Esophagus muscularis mucosa (tissue), 4 donors: Measurements from ENCODE around the gene CAPN2.

ENCODE experiments used
- CTCF ChIP-seq, 3 experiments: fragments of 200-600 bp in 2 of 3; fragments of 450-650 bp in 1 of 3; sonication (generic) in 2 of 3; IDR thresholded peaks; one replicate each; pipeline ENCODE4 v1.5.1; 2017 to 2019; ENCODE audit warnings: antibody characterized with exemption in 3 of 3, mild to moderate bottlenecking in 2 of 3, moderate library complexity in 1 of 3
- EP300 ChIP-seq: sonication (generic); formaldehyde crosslinking; IDR thresholded peaks from one replicate; pipeline ENCODE4 v1.6.1; 2017; ENCODE audit warnings: antibody characterized with exemption
- POLR2A ChIP-seq: fragments of 450-650 bp; IDR thresholded peaks from one replicate; pipeline ENCODE4 v1.6.1; 2017; ENCODE audit warnings: antibody characterized with exemption, moderate library complexity, mild to moderate bottlenecking, low read depth

GRCh38 chr1:223780949-223781348, 68.6 kb downstream of the CAPN2 start:
- TF ChIP-seq EP300 (no peak), CTCF (IDR thresholded peaks at IDR 0.05) (no peak), POLR2A (no peak)
